ENCODE measurements around the gene SIRT7.

DNA sequence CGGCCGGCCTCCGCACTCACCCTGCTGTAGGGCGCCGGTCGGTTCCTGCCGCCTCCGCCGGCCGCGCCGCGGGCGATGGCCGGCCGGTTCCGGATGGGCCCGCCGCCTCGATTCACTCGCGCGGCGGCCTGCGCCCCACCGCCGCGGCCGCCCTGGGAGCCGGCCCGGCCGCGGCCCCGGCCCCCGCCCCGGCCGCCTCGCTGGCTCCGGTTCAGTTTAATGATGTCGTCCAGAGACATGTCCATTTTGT is 26.7 kb downstream of the SIRT7 start:
- TF ChIP-seq EP300 (IDR thresholded peaks at IDR 0.05) (no peak), POLR2AphosphoS5 (IDR thresholded peaks at IDR 0.05) (no peak)
- TF ChIP-seq, protein P1, sequence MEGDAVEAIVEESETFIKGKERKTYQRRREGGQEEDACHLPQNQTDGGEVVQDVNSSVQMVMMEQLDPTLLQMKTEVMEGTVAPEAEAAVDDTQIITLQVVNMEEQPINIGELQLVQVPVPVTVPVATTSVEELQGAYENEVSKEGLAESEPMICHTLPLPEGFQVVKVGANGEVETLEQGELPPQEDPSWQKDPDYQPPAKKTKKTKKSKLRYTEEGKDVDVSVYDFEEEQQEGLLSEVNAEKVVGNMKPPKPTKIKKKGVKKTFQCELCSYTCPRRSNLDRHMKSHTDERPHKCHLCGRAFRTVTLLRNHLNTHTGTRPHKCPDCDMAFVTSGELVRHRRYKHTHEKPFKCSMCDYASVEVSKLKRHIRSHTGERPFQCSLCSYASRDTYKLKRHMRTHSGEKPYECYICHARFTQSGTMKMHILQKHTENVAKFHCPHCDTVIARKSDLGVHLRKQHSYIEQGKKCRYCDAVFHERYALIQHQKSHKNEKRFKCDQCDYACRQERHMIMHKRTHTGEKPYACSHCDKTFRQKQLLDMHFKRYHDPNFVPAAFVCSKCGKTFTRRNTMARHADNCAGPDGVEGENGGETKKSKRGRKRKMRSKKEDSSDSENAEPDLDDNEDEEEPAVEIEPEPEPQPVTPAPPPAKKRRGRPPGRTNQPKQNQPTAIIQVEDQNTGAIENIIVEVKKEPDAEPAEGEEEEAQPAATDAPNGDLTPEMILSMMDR (IDR thresholded peaks at IDR 0.05): no peak

All from upper lobe of left lung (tissue), 4 donors.